ENCODE measurements around the gene BMP7.

Gene BMP7

GRCh38 chr20:57291003-57291402 lies 24.6 kb upstream of the BMP7 start:
- Histone ChIP-seq H2AK5ac (ENCODE audit: low read length) (no peak overlapping the region), H4K91ac (ENCODE audit: low read depth, low read length) (no peak overlapping the region), H3K36me3 (ENCODE audit: control insufficient read depth in 1 of 2, insufficient read depth in 2 of 2, low read length in 2 of 2) (no peaks in the 10 kb centered on the region), H2AFZ (ENCODE audit: insufficient read depth, low read length, poor library complexity) (no peak overlapping the region), H3K4ac (ENCODE audit: low read depth, low read length) (no peak overlapping the region), H2BK120ac (ENCODE audit: insufficient read depth, low read length, poor library complexity) (no peak overlapping the region), H3K23ac (ENCODE audit: low read length) (no peak overlapping the region), H3K4me1 (ENCODE audit: control insufficient read depth in 1 of 2, insufficient read depth in 2 of 2, low read length in 2 of 2) (peaks cover 6 to 11% of the 10 kb centered on the region in 2 experiments), H3K14ac (ENCODE audit: low read length) (no peak overlapping the region), H3K27me3 (ENCODE audit: insufficient read depth, low read length) (no peaks in the 10 kb centered on the region), H3K18ac (ENCODE audit: low read length) (no peak overlapping the region), H4K8ac (ENCODE audit: low read depth, low read length) (no peak overlapping the region), H2BK12ac (ENCODE audit: low read length) (no peak overlapping the region), H2BK5ac (ENCODE audit: low read depth, low read length, poor library complexity) (no peak overlapping the region), H4K12ac (ENCODE audit: low read depth, low read length) (no peak overlapping the region), H3K9ac (ENCODE audit: low read length) (no peak overlapping the region), H3K27ac (ENCODE audit: low read depth, low read length) (no peak overlapping the region), H3K79me2 (ENCODE audit: control insufficient read depth, insufficient read depth, low read length, poor library complexity) (no peaks in the 10 kb centered on the region), H3K4me3 (ENCODE audit: low read depth, low read length) (no peak overlapping the region), H3K4me2 (ENCODE audit: low read length) (no peak overlapping the region), H3K9me3 (ENCODE audit: insufficient read depth, low read depth, low read length) (peaks cover 2% of the 10 kb centered on the region), H3K79me1 (ENCODE audit: low read length) (peaks cover 2% of the 10 kb centered on the region)
- no CpG with 5 or more reads among the region's 10 CpGs for WGBS (ENCODE audit: extremely low coverage, insufficient coverage, insufficient read length)
- DNase-seq = no peak

- Histone ChIP-seq H4K91ac (ENCODE audit: low read depth, low read length) (no peak overlapping the region), H3K79me2 (ENCODE audit: control insufficient read depth, insufficient read depth, low read length, poor library complexity) (no peaks in the 10 kb centered on the region), H3K4me3 (ENCODE audit: low read depth, low read length) (no peak overlapping the region), H3K14ac (ENCODE audit: low read length) (no peak overlapping the region), H3K27ac (ENCODE audit: low read depth, low read length) (no peak overlapping the region), H3K18ac (ENCODE audit: low read length) (no peak overlapping the region), H2BK12ac (ENCODE audit: low read length) (no peak overlapping the region), H3K79me1 (ENCODE audit: low read length) (peaks cover 2% of the 10 kb centered on the region), H3K4ac (ENCODE audit: low read depth, low read length) (no peak overlapping the region), H2BK5ac (ENCODE audit: low read depth, low read length, poor library complexity) (no peak overlapping the region), H4K8ac (ENCODE audit: low read depth, low read length) (no peak overlapping the region), H3K36me3 (ENCODE audit: control insufficient read depth in 1 of 2, insufficient read depth in 2 of 2, low read length in 2 of 2) (no peaks in the 10 kb centered on the region), H4K12ac (ENCODE audit: low read depth, low read length) (no peak overlapping the region), H2BK120ac (ENCODE audit: insufficient read depth, low read length, poor library complexity) (no peak overlapping the region), H3K4me2 (ENCODE audit: low read length) (no peak overlapping the region), H3K9me3 (ENCODE audit: insufficient read depth, low read depth, low read length) (peaks cover 2% of the 10 kb centered on the region), H3K4me1 (ENCODE audit: control insufficient read depth in 1 of 2, insufficient read depth in 2 of 2, low read length in 2 of 2) (peaks cover 6 to 11% of the 10 kb centered on the region in 2 experiments), H2AK5ac (ENCODE audit: low read length) (no peak overlapping the region), H3K9ac (ENCODE audit: low read length) (no peak overlapping the region), H2AFZ (ENCODE audit: insufficient read depth, low read length, poor library complexity) (no peak overlapping the region), H3K23ac (ENCODE audit: low read length) (no peak overlapping the region), H3K27me3 (ENCODE audit: insufficient read depth, low read length) (no peaks in the 10 kb centered on the region)
- no CpG with 5 or more reads among the region's 5 CpGs for WGBS (ENCODE audit: extremely low coverage, insufficient coverage, insufficient read length)
- no peak for DNase-seq
These were observed 23.7 kb upstream of the BMP7 start for GRCh38 chr20:57290178-57290484.

GRCh38 chr20:57289391-57290177 lies 23.1 kb upstream of the BMP7 start:
- no CpG with 5 or more reads among the region's 8 CpGs for WGBS (ENCODE audit: extremely low coverage, insufficient coverage, insufficient read length)
- Histone ChIP-seq H3K23ac (ENCODE audit: low read length) (no peak overlapping the region), H2BK12ac (ENCODE audit: low read length) (no peak overlapping the region), H3K18ac (ENCODE audit: low read length) (no peak overlapping the region), H2BK5ac (ENCODE audit: low read depth, low read length, poor library complexity) (no peak overlapping the region), H2AK5ac (ENCODE audit: low read length) (no peak overlapping the region), H3K9ac (ENCODE audit: low read length) (no peak overlapping the region), H4K91ac (ENCODE audit: low read depth, low read length) (no peak overlapping the region), H3K4me1 (ENCODE audit: control insufficient read depth in 1 of 2, insufficient read depth in 2 of 2, low read length in 2 of 2) (peaks cover 3 to 7% of the 10 kb centered on the region in 2 experiments), H3K27me3 (ENCODE audit: insufficient read depth, low read length) (no peaks in the 10 kb centered on the region), H2BK120ac (ENCODE audit: insufficient read depth, low read length, poor library complexity) (no peak overlapping the region), H2AFZ (ENCODE audit: insufficient read depth, low read length, poor library complexity) (no peak overlapping the region), H3K36me3 (ENCODE audit: control insufficient read depth in 1 of 2, insufficient read depth in 2 of 2, low read length in 2 of 2) (no peaks in the 10 kb centered on the region), H3K79me1 (ENCODE audit: low read length) (peaks cover 2% of the 10 kb centered on the region), H4K8ac (ENCODE audit: low read depth, low read length) (no peak overlapping the region), H3K9me3 (ENCODE audit: insufficient read depth, low read depth, low read length) (peaks cover 2% of the 10 kb centered on the region), H3K4me2 (ENCODE audit: low read length) (no peak overlapping the region), H4K12ac (ENCODE audit: low read depth, low read length) (no peak overlapping the region), H3K79me2 (ENCODE audit: control insufficient read depth, insufficient read depth, low read length, poor library complexity) (no peaks in the 10 kb centered on the region), H3K27ac (ENCODE audit: low read depth, low read length) (no peak overlapping the region), H3K4me3 (ENCODE audit: low read depth, low read length) (no peak overlapping the region), H3K14ac (ENCODE audit: low read length) (no peak overlapping the region), H3K4ac (ENCODE audit: low read depth, low read length) (no peak overlapping the region)
- no peak for DNase-seq

GRCh38 chr20:57288651-57289277 lies 22.3 kb upstream of the BMP7 start:
- Histone ChIP-seq H3K36me3 (ENCODE audit: control insufficient read depth in 1 of 2, insufficient read depth in 2 of 2, low read length in 2 of 2) (no peaks in the 10 kb centered on the region), H3K4ac (ENCODE audit: low read depth, low read length) (no peak overlapping the region), H3K4me2 (ENCODE audit: low read length) (no peak overlapping the region), H3K14ac (ENCODE audit: low read length) (no peak overlapping the region), H4K91ac (ENCODE audit: low read depth, low read length) (no peak overlapping the region), H2BK120ac (ENCODE audit: insufficient read depth, low read length, poor library complexity) (no peak overlapping the region), H3K27me3 (ENCODE audit: insufficient read depth, low read length) (no peaks in the 10 kb centered on the region), H4K8ac (ENCODE audit: low read depth, low read length) (no peak overlapping the region), H3K9me3 (ENCODE audit: insufficient read depth, low read depth, low read length) (peaks cover 2% of the 10 kb centered on the region), H3K79me2 (ENCODE audit: control insufficient read depth, insufficient read depth, low read length, poor library complexity) (no peaks in the 10 kb centered on the region), H2BK12ac (ENCODE audit: low read length) (peak overlapping the region; percentile 28), H2BK5ac (ENCODE audit: low read depth, low read length, poor library complexity) (no peak overlapping the region), H2AFZ (ENCODE audit: insufficient read depth, low read length, poor library complexity) (no peak overlapping the region), H3K79me1 (ENCODE audit: low read length) (peaks cover 2% of the 10 kb centered on the region), H3K9ac (ENCODE audit: low read length) (no peak overlapping the region), H2AK5ac (ENCODE audit: low read length) (no peak overlapping the region), H3K18ac (ENCODE audit: low read length) (no peak overlapping the region), H3K27ac (ENCODE audit: low read depth, low read length) (no peak overlapping the region), H3K23ac (ENCODE audit: low read length) (no peak overlapping the region), H3K4me1 (ENCODE audit: control insufficient read depth in 1 of 2, insufficient read depth in 2 of 2, low read length in 2 of 2) (peaks cover 3 to 6% of the 10 kb centered on the region in 2 experiments), H3K4me3 (ENCODE audit: low read depth, low read length) (no peak overlapping the region), H4K12ac (ENCODE audit: low read depth, low read length) (no peak overlapping the region)
- DNase-seq = no peak
- no CpG with 5 or more reads among the region's 16 CpGs for WGBS (ENCODE audit: extremely low coverage, insufficient coverage, insufficient read length)
